G401.6 (cell line): ENCODE measurements around the gene ROPN1.
"Not testable (repeated sequence)": the region's sequence is repeated elsewhere in the genome, so short reads cannot be mapped to it uniquely, and the experiment has no call there.

Source experiments
- FAIRE-seq: peaks from 2 replicates; lab custom pipeline; 2012; peaks lifted over from hg19 to GRCh38; lab: Jason Lieb, UNC

ROPN1 gene

DNA sequence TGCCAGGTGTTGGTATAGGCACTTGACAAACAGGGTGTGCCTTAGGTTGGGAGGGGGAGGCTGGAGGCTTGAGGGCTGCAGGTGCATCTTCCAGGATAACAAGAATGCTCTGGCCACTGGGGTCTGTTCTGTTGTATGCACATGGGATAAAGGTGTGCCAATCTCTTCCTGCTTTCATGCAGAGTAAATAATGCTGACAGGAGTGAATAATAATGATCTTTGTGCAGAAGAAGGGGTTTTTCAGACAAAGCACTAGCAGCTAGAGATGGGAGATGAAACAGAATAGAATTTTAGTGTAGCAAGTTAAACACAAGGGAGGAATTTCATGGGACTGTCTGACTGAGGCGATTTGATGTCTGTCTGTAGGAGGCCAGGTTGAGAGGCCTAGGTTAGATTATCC lies 1.9 kb upstream of the ROPN1 start:
- no peak for FAIRE-seq

DNA sequence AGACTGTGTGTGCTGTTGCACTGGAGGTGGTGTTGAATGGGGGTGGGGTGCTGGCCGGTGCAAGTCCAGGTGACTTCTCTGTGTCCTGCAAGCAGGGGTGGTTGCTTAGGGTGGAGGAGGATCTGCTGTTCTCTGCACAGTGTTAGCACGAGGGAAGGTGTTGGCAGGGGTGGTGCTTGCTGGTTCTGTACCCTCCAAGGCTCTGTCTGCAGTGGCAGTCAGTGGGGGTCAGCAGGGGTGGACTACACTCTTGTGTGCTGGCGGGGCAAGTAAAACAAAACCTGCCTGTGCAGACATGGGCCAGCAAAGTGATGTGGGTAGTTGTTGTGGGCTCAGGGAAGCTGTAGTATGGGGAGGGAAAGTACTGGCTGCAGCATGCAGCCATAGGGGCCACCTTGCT lies 5.5 kb downstream of the ROPN1 start:
- no peak for FAIRE-seq

DNA sequence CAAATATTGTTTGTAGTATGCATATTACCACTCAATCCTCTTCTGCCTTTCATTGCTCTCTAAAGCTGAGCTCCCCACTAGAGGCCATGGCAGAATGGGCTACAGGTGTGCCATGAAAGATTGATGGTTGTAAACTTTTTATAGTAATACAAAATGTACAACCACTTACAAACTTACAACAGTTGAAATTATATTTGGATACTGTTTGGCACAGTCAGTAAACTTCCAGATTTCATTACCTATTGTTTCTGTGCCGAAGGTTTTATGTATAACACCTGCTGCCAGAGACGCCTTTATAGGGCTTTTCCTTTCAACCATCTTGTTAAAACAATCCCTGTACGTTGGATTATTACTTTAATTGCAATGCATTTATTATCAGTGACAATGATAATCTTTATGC lies 7.0 kb downstream of the ROPN1 start:
- no peak for FAIRE-seq

DNA sequence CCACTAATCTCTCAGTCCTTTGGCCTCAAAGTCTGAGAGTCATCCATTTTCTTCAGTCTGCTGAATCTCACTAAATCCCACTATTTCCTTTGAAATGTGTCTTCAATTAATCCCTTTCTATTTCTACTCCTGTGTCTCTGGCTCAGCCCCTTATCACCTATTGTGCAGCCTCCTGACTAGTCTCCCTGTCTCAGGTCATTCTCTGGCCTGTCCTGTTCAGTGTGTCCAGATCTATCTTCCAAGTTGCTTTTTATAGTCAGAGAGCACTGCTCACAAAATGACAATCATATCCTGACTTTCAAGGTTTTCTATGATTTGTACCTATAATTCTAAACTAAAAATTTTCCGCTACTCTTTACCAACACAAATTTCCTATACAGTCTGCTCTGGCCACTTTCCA lies 7.6 kb downstream of the ROPN1 start:
- FAIRE-seq, result no peak

DNA sequence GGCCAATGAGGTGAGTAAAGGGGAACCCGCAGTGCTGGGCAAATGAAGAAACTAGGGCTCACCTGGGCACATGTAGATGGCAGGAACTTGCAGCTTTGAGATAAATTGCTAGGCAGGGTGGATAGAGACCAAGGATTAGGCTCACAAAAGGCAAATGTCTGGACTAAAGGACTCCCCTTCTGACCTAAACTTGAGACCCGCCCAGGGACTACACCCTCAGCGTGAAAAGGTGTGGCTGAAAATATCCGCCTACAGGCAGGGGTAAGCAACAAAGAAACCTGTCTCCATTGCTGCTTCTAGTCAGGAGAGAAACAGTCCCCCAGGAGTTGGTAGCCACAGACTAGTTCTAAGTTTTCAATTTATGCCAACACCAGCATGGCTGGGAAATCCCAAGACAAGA lies 10.6 kb downstream of the ROPN1 start:
- FAIRE-seq, result not testable (repeated sequence)

DNA sequence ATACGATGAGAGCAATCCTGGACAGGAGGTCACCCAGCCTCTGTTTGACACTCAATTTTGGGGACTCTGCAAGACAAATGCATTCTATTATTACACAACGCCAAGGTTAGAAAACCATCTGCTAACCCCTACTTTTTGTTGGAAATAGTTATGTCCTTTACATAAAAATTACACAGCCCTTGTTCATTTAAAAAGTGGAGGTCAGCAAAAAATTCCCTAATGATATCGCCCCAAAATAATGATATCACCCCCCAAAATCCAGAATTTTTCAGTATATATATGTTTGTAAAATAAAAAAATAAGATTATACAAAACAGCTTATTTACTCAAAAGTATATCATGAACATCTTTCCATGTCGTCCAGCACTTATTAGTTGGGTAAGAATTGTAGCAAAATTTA lies 11.4 kb downstream of the ROPN1 start:
- no peak for FAIRE-seq

DNA sequence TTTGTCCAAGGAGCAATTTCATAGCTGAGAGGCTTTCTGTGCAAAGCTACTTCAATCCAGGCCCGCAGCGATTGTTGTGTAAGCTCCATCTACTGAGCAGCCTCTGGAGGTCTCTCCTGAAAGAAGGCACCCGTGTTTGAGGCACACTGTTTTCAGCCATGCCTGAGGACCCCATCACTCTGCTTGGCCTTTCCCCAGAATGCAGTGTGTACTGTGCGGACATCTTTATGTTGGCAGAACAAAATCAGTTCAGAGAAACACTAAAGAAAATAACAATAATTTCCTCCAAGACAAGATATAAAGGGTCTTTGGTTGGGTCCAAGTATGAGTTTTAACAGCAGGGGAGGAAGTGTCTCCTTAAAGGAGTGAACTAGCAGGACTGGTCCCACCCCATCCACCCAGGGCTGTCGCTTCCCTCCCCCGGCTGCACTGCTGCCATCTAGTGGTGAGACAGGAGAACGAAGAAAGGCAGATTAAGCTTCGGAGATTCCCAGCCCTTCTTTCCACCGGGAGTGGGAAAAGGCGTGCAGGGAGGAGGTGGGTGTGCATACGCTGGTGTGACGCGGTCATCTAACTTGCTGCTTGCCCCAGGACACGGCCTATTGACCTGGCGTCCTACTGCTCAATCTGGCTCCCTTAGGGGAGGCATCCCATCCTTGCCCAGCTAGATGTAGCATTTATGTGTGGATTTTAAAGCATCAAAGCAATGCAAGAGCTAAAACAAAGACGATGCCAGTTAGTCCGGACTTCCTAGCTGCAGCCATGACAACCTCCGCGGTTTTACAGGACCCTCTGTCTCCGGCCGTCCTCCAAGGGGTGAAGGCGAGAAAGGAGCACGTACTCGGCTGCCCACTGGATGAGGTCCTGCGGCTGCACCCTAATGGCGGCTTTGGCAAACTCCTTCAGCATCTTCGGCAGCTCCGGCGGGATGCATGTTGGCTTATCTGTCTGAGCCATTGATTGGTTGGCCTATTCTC lies 12.1 kb downstream of the ROPN1 start:
- FAIRE-seq, result peak; percentile 40

DNA sequence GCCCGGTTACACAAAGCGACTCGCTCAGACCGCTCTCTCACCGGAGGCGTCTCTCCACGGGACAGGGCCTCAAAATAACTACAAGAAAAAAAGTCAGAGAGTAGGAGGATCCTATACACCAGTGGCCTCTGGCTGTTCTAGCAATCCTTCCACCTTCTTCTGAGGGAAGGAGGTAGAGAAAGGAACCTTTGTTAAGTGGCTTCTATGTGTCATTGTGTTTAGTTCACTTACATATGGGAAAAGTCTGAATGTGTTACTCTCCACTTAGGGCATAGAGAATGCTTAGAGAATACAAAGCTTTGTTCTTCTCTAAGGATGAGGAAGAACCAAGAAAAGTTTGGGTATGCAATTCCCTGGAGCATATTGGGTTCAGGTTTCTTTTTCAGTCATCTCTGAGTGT lies 15.0 kb downstream of the ROPN1 start:
- not testable (repeated sequence) for FAIRE-seq

DNA sequence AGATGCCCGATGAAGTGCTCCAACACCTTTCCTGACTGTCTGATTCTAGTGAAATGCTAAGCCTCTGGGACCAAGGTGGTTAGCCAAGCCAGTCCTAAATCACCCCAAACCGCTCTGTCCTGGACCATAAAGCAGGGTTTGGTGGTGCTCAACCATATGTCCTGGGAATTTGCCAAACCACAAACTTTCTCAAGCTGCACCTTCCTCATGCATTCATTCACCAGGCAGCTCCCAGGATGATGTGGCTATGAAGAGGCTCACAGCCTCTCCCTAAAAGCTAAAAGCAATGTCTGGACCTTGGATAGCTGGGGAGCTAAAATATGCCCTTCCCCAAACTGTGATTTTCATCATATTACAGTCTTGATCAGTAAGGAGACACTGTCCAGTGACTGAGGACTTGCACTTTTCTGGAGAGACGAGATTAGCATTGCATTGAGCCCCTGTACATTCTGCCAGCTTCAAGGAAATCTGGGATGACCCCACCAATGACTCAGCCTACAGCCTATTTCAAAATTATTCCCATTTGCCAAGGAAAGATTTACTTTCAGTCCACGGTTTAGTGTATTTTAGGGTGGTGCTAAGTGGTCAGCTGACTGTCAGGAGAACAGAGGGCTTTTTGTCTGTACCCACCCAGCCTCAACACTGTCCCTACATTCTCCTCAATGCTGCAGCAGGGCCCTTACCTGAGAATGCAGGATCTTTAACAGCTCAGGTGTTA lies 15.6 kb downstream of the ROPN1 start:
- not testable (repeated sequence) for FAIRE-seq

DNA sequence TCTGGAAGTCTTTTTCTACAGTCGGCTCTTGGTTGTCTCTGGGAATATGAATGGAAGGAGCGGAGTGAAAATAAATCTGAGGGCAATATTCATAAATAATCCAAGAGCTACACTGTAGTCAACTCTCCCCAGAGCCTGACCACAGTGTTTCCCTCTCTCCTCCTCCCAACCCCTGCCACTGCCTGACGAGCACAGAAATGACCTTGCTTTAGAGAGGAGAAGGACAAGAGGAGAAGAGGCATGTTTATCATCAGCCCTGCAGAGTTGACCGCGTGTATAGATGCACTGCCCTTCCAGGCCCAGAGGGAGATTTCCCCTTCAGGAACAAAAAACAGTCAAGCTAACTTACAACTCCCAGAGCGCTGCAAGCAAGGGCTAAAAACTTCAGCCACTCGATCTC lies 16.9 kb downstream of the ROPN1 start:
- FAIRE-seq, result not testable (repeated sequence)

DNA sequence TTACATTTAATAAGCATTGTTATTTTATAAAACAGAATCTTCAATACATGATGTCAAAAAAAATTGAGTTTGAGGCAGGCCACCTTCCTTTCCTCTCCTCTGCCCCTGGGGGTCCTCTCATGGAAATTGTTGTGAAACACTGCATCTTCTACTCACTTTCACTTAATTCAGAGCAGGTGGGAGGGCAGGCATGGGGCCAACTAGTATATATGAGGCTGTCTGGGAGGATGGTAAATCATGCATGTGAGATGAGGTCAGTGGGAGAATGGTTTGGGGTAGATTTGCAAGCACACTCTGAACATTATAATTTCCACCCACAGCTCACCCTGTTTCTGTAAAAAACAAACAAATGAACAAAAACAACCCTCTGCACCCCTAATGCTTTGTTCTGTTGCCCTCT lies 20.5 kb downstream of the ROPN1 start:
- no peak for FAIRE-seq

DNA sequence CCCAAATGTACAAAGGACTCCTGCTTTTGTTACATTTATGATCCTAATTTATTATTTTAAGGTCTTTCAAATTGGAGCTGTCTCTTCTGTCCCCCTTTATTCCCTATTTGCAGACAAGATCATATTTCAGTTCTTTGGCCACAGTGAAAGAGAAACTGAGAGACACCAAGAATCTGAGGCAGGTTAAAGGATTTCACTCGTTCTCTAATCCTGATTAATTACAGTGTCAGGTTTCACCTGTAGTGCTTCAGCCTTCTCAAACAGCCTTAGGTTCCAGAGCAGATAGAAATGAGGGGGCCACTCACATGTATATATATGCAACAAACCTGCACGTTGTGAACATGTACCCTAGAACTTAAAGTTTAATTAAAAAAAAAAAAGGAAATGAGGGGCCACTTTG lies 24.7 kb downstream of the ROPN1 start:
- not testable (repeated sequence) for FAIRE-seq

DNA sequence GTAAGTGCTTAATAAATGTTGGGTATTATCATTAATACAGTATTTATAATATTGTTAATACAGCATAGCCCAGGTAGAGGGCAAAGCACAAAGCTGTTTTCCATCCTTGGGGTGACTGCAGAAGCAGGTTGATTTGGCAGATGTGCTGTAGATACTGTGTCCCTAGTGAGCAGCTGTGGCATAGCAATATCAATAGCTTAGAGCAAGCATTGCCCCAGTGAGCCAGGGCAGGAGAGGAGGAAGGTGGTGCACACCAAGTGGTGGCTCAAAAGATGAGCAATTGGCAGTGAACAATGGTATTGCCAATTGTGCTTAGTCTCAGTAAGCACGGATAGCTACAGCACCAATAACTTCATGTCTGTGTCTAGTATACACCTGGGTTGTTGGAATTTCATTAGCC lies 25.1 kb downstream of the ROPN1 start:
- FAIRE-seq, result not testable (repeated sequence)

DNA sequence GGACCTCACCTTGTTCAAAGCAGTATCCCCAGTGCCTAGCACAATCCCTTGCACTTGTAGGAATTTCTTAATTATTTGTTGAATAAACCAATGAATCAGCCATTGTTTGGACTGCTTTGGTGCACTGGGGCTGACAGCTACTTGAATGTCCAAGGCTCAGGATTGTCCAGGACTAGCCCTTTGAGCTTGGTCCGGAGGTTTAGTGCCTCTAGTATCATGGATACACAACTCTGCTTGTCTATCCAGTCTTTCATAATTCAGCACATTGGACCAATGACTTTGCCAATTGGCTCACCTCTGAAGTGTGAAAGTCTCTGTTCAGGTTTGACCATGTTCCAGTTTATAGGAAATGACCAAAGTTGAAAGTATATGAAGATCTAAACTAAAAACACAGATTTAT lies 27.1 kb downstream of the ROPN1 start:
- not testable (repeated sequence) for FAIRE-seq

DNA sequence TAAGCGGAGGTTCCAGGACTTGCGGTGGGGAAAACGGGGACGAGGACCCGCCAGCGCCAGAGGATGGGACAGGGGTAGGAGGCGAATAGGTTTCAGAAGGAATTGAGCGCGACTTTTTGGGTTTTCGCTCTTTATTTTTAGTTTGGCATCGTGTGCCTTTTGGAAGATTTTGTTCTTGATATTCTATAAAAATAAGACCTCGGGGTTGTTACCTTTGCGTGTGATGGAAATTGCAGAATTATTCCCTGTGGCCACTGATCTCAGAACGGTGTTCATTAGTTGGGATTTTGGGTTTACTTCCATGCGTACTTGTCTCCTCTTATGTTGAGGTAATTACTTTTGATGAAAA lies 30.4 kb downstream of the ROPN1 start:
- FAIRE-seq, result no peak

DNA sequence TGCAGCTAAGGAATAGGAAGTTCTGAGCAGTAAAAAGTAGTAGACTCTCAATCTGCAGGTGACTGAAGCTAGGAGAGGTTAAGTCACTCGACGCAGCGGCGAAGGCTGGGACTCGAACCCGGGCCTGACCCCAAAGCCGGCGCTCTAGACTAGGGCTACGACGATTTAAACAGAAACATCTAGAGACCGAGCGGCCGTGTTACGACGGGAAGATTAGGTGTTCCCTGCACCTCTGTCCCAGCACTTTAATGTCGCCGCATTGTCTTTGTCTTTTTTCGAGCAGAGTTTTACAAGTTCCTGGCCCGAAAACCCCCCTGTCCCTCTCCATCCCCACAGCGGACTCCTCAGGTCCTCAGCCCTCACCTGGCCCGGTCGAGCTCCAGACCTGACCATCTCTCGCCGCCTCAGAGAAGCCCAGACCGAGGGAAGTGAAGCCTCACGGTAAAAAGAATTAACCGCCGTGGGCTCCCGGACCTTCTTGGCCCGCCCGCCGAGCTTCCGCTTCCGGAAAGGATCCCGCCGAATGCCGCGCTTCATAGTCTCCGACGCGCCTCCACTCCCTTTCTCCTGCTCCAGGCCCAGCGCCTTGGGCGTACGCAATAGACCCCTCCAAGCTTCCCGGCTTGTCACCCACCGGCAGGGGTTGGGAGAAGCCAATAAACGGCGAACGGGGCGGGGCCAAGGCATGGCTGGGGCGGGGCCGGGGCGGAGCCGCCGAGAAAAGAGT lies 31.0 kb downstream of the ROPN1 start, which contains the start of gene CCDC14:
Gene CCDC14 (minus strand): TSS at position 449 of the 727 bp plus-strand sequence. CDS start 56 bp downstream, at position 393.
- FAIRE-seq, result peak; percentile 91

DNA sequence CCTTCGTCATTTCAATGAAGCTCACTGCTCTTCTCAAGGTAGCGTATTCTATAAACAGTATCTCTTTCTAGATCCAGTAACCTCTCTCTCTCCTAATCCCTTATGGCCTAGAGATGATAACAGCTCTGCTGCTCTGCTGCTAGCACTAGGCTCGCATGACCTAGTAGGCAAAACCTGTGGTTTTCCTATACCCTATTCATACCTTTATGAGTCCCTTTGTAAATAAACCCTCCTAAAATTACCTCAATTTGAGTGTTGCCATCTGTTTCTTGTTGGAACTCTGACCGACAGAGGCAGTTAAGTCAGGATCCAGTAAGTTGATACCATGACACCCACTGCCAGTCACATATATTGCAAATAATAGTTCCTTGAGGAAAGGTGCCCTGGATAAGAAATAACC lies 38.2 kb downstream of the ROPN1 start:
- FAIRE-seq, result no peak

DNA sequence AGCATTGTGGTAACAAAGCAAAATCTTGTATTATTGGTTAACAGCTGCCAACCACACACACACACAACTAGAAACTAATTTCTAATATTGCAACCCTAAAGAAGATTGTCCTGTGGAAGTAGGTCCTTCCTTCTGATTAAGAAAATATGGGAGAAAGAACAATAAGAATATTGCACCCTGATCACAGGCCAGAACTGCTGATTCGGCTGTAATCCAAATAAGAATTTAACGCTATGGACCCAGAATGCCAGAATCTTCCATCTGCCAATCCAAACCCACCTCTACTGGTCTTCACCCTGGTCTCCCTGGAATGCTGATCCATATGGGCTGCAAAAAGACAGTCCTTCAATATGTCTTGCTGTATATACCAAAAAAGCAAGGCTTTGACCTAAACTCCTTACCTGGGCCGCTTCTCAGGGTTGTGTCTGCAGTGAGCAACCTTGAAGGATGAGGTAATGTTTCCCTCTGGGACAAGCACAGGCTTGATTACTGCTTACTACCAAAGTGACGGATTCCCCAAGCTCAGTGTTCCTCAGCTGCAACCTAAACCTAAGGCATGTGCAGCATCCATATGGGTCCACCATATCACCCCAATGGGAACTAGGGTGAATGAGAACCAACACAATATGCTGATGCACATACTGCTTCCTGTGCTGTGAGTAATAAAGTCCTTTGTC lies 38.9 kb downstream of the ROPN1 start:
- FAIRE-seq, result no peak

DNA sequence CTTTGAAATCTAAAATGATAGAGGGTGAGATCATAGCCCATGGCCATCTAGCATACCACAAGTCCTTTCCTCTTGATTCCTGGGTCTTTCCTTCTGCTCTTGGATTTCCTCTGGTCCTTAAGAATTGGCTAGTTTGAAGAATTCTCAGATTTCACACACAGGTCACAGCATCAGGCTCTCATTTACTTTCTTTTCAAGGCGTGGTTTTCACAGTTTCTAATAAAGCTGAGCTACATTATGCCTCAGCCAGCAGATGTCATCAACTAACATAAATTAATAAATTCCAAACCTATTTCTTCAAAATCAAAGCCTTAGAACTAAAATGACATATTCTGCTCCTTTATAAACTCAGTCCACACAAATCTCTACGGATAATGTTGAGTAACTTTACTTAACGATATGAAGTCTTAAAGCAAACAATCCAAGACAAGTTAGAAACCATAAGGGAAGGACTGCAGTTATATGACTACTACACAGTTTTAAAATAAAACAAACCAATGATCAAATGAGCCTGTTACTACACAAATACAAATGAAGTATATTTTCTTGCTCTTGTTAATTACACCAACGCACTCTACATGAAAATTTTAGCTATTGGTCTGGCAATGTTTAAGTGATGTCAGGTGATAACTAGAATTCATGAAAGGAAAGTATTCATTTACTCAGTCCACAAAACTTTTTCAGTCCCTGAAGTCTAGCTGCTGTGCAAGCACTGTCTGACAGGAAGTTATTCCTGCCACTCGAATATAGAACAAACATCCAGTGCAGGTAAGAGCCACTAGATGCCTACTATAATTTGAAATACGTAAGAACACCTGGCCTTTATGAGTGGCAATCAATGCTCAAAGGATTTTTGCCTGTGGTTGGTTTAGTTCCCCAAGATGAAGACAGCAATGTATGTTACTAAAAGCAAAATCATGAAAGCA lies 40.1 kb downstream of the ROPN1 start:
- FAIRE-seq, result no peak

DNA sequence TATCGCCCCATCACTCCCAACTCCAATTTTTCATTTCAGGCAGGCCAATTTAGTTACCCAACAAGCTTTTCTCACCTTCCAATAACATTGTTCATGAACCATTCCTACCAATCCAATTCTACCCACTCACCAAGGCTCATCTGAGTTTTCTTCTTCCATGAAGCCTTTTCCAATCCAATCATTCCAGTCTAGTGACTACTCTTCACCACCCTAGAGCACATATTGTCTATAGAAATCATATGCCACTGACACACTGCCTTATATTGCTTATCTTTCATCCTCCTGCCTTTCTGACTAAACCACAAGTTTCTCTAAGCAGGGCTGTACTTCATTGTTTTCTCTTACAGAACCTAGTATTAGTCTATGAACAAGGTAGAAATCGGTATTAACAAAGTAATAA lies 42.3 kb downstream of the ROPN1 start:
- no peak for FAIRE-seq

DNA sequence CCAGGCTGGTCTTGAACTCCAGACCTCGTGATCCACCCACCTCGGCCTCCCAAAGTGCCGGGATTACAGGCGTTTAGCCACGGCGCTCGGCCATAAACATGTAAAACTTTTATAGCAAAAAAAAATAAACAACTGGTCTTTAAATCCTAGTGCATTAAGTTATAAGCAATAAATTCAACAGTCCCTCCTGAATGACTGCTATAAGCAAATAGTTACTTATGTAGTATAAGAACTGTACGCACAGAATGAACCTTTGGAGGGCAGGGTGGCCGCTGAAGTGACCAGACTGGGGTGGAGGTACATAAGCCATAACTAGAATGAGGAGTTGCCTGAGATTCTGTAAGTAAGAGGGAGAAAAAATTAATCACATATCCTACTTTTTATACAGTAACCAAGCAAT lies 43.5 kb downstream of the ROPN1 start:
- no peak for FAIRE-seq
